ENCODE results near the gene VEZF1. TPM values are rescaled to one million over a fixed set of nuclear protein-coding genes. Genes with fewer than 3 reads are reported as not detected.
A peak's percentile ranks its signal among the peaks of the same experiment; 100 is the strongest.

VEZF1 gene
- total and polyA plus RNA-seq, 2 donors (not counting 1 experiment from before 2014, with no cell fraction given), result 14.7 to 75.9 TPM

GRCh38 chr17:57940653-57941329 is 47.3 kb downstream of the VEZF1 start:
- H3K27me3 ChIP-seq (replicated peaks in 1 of 4; ENCODE audit: control extremely low read depth in 1 of 4, control insufficient read depth in 3 of 4, insufficient read depth in 4 of 4, low read length in 3 of 4), result peaks cover 0 to 65% (median 33%) of the 10 kb centered on the region in 4 experiments
- TF ChIP-seq EZH2 (IDR thresholded peaks at IDR 0.05; ENCODE audit: borderline replicate concordance, insufficient read depth, low read depth, low read length, poor library complexity, severe bottlenecking) (no peak), CTCF (IDR thresholded peaks at IDR 0.05) (no peak)
- H3K4me2 ChIP-seq (replicated peaks; ENCODE audit: low read depth, low read length, poor library complexity, severe bottlenecking), result peak overlapping the region; percentile 53
- no peak for DNase-seq
- Mint-ChIP-seq H3K9me3 (ENCODE audit: insufficient read depth) (peaks cover 2% of the 10 kb centered on the region), H3K27ac (no peak overlapping the region), H3K4me3 (peak overlapping the region; percentile 67), H3K27me3 (peaks cover 49% of the 10 kb centered on the region), H3K4me1 (peaks cover 32% of the 10 kb centered on the region)
- no peaks in the 10 kb centered on the region for H3K36me3 ChIP-seq (replicated peaks in 1 of 2; ENCODE audit: control extremely low read depth in 1 of 2, control insufficient read depth in 1 of 2, extremely low read depth in 1 of 2, insufficient read depth in 2 of 2, low read length in 1 of 2)
- ATAC-seq (ENCODE audit: low read depth), result peak; percentile 8
- peaks cover 0 to 13% (median 6%) of the 10 kb centered on the region in 3 donors for H3K9me3 ChIP-seq (ENCODE audit: control extremely low read depth in 1 of 3, control insufficient read depth in 2 of 3, insufficient read depth in 1 of 3, low read length in 2 of 3)
- H3K9ac ChIP-seq (ENCODE audit: low read length), result no peak overlapping the region
- H2AFZ ChIP-seq (ENCODE audit: insufficient read depth, low read depth, low read length, poor library complexity, severe bottlenecking), result no peak overlapping the region
- H3K4me3 ChIP-seq (ENCODE audit: control extremely low read depth in 1 of 5, extremely low read depth in 1 of 5, insufficient read depth in 1 of 5, low read depth in 2 of 5, low read length in 4 of 5), result no peak overlapping the region
- intact Hi-C loops (cut with micrococcal nuclease), result loop anchor here (1.0 kb wide), 1 partner anchor 16 kb away; no protein-coding TSS in a partner anchor
- POLR2A ChIA-PET, result interaction anchor here (0.6 to 1.6 kb wide), 3 partner anchors 47 to 960 kb away, joined by 4 to 8 read pairs (median 7); partner anchors contain the start of genes SRSF1 and VEZF1
- WGBS (ENCODE audit: insufficient coverage), result 40% methylated on average over 4 of the region's 5 CpGs
- CTCF ChIA-PET, result interaction anchor here (1.4 to 3.3 kb wide), 4 partner anchors 9 to 81 kb away, joined by 5 to 18 read pairs (median 14); partner anchors contain the start of gene CUEDC1
- H3K27ac ChIP-seq (ENCODE audit: low read length in 2 of 2), result no peak overlapping the region
- H4K20me1 ChIP-seq (ENCODE audit: control insufficient read depth, insufficient read depth, low read length, poor library complexity, severe bottlenecking), result peaks cover 7% of the 10 kb centered on the region
- H3K4me1 ChIP-seq (ENCODE audit: control insufficient read depth in 2 of 2, insufficient read depth in 2 of 2, low read length in 2 of 2), result peaks cover 26 to 33% of the 10 kb centered on the region in 2 donors
- H3K79me2 ChIP-seq (ENCODE audit: control insufficient read depth, insufficient read depth, low read length), result no peaks in the 10 kb centered on the region

GRCh38 chr17:57940231-57940630 is 47.8 kb downstream of the VEZF1 start:
- intact Hi-C loops (cut with micrococcal nuclease), result loop anchor here (1.0 kb wide), 1 partner anchor 16 kb away; no protein-coding TSS in a partner anchor
- H3K4me3 Mint-ChIP-seq, result peak overlapping the region; percentile 67
- H3K9ac ChIP-seq (ENCODE audit: low read length), result no peak overlapping the region

More at GRCh38 chr17:57940231-57940630, 47.8 kb downstream of the VEZF1 start:
- DNase-seq (no peak), ATAC-seq (ENCODE audit: low read depth) (no peak)
- H3K4me1 Mint-ChIP-seq, result peaks cover 32% of the 10 kb centered on the region
- Histone ChIP-seq H4K20me1 (ENCODE audit: control insufficient read depth, insufficient read depth, low read length, poor library complexity, severe bottlenecking) (peaks cover 7% of the 10 kb centered on the region), H3K4me3 (ENCODE audit: control extremely low read depth in 1 of 5, extremely low read depth in 1 of 5, insufficient read depth in 1 of 5, low read depth in 2 of 5, low read length in 4 of 5) (no peak overlapping the region), H3K4me1 (ENCODE audit: control insufficient read depth in 2 of 2, insufficient read depth in 2 of 2, low read length in 2 of 2) (peaks cover 26 to 33% of the 10 kb centered on the region in 2 donors), H3K4me2 (replicated peaks; ENCODE audit: low read depth, low read length, poor library complexity, severe bottlenecking) (peak overlapping the region; percentile 53), H3K36me3 (replicated peaks in 1 of 2; ENCODE audit: control extremely low read depth in 1 of 2, control insufficient read depth in 1 of 2, extremely low read depth in 1 of 2, insufficient read depth in 2 of 2, low read length in 1 of 2) (no peaks in the 10 kb centered on the region), H3K27me3 (replicated peaks in 1 of 4; ENCODE audit: control extremely low read depth in 1 of 4, control insufficient read depth in 3 of 4, insufficient read depth in 4 of 4, low read length in 3 of 4) (peaks cover 0 to 71% (median 36%) of the 10 kb centered on the region in 4 experiments), H3K9me3 (ENCODE audit: control extremely low read depth in 1 of 3, control insufficient read depth in 2 of 3, insufficient read depth in 1 of 3, low read length in 2 of 3) (peaks cover 0 to 16% (median 6%) of the 10 kb centered on the region in 3 donors), H3K27ac (ENCODE audit: low read length in 2 of 2) (no peak overlapping the region), H3K79me2 (ENCODE audit: control insufficient read depth, insufficient read depth, low read length) (no peaks in the 10 kb centered on the region), H2AFZ (ENCODE audit: insufficient read depth, low read depth, low read length, poor library complexity, severe bottlenecking) (no peak overlapping the region)
- peak overlapping the region; percentile 24 for H3K27ac Mint-ChIP-seq
- H3K9me3 Mint-ChIP-seq (ENCODE audit: insufficient read depth), result peaks cover 2% of the 10 kb centered on the region
- ChIA-PET POLR2A (interaction anchor here (0.5 to 1.6 kb wide), 11 partner anchors 8 to 960 kb away, joined by 3 to 9 read pairs (median 4); partner anchors contain the start of genes CUEDC1, SRSF1 and VEZF1), CTCF (interaction anchor here (0.7 to 3.3 kb wide), 9 partner anchors 9 to 404 kb away, joined by 3 to 18 read pairs (median 5); partner anchors contain the start of gene CUEDC1)
- 64% methylated on average over 3 of the region's 5 CpGs for WGBS (ENCODE audit: insufficient coverage)
- peaks cover 48% of the 10 kb centered on the region for H3K27me3 Mint-ChIP-seq
- TF ChIP-seq EZH2 (IDR thresholded peaks at IDR 0.05; ENCODE audit: borderline replicate concordance, insufficient read depth, low read depth, low read length, poor library complexity, severe bottlenecking), result no peak

Data from B cell (primary cell).